Fibroblast of lung (primary cell): ENCODE data around the gene MAML3. TPM values are rescaled to one million over a fixed set of nuclear protein-coding genes. Genes with fewer than 3 reads are reported as not detected.

ENCODE experiments used
- DNase-seq, 2 donors: peaks; one replicate each; pipeline versions ENCODE4 v3.0.0 to v3.0.0-alpha.2; 2010; ENCODE audit warnings: low read depth in 2 of 2
- H2AFZ ChIP-seq: 2 replicates; pipeline ENCODE4 v1.5.1; 2012; ENCODE audit warnings: low read length, control low read depth, inconsistent platforms
- H3K27ac ChIP-seq: 2 replicates; pipeline ENCODE4 v1.5.1; 2011; ENCODE audit warnings: low read length, control low read depth; ENCODE audit not compliant: insufficient read depth
- H3K27me3 ChIP-seq: 2 replicates; pipeline ENCODE4 v1.5.1; 2011; ENCODE audit warnings: mild to moderate bottlenecking, low read length; ENCODE audit not compliant: control insufficient read depth, insufficient read depth
- H3K36me3 ChIP-seq: 2 replicates; pipeline ENCODE4 v1.5.1; 2011; ENCODE audit warnings: low read length; ENCODE audit not compliant: control insufficient read depth, insufficient read depth
- H3K4me1 ChIP-seq: 2 replicates; pipeline ENCODE4 v1.5.1; 2011; ENCODE audit warnings: low read length; ENCODE audit not compliant: control insufficient read depth, insufficient read depth; ENCODE audit errors: extremely low read depth
- H3K4me2 ChIP-seq: 2 replicates; pipeline ENCODE4 v1.5.1; 2011; ENCODE audit warnings: low read length, control low read depth; ENCODE audit not compliant: insufficient read depth; ENCODE audit errors: extremely low read depth
- H3K4me3 ChIP-seq, 4 experiments: fragments of 200-600 bp in 1 of 4; sonication (generic) in 1 of 4; replicated peaks in 1 of 4; 2 replicates each; pipeline ENCODE4 v1.5.1; 2011 to 2016; ENCODE audit warnings: low read length in 4 of 4, low read depth in 3 of 4, mild to moderate bottlenecking in 3 of 4, control low read depth in 2 of 4, inconsistent platforms in 1 of 4, mixed read lengths in 1 of 4; ENCODE audit not compliant: insufficient read depth in 1 of 4; ENCODE audit errors: control extremely low read depth in 1 of 4
- H3K79me2 ChIP-seq: 2 replicates; pipeline ENCODE4 v1.5.1; 2012; ENCODE audit warnings: mild to moderate bottlenecking, low read length, inconsistent platforms; ENCODE audit not compliant: control insufficient read depth, insufficient read depth
- H3K9ac ChIP-seq: 2 replicates; pipeline ENCODE4 v1.5.1; 2011; ENCODE audit warnings: mild to moderate bottlenecking, low read length, control low read depth; ENCODE audit not compliant: insufficient read depth
- H3K9me3 ChIP-seq: 2 replicates; pipeline ENCODE4 v1.5.1; 2012; ENCODE audit warnings: low read depth, low read length; ENCODE audit not compliant: control insufficient read depth, insufficient read depth
- H4K20me1 ChIP-seq: 2 replicates; pipeline ENCODE4 v1.5.1; 2011; ENCODE audit warnings: low read length; ENCODE audit not compliant: control insufficient read depth, insufficient read depth; ENCODE audit errors: extremely low read depth
- CTCF ChIP-seq, 2 donors: IDR thresholded peaks in 1 of 2; conservative IDR thresholded peaks in 1 of 2; 1 replicate in 1 of 2; 2 replicates in 1 of 2; pipeline ENCODE4 v1.5.1; 2011 to 2012; ENCODE audit warnings: low read length in 2 of 2, control low read depth in 1 of 2, inconsistent platforms in 1 of 2, low read depth in 1 of 2, mild to moderate bottlenecking in 1 of 2
- EZH2 ChIP-seq: IDR thresholded peaks from 2 replicates; pipeline ENCODE4 v1.5.1; 2012; ENCODE audit warnings: low read length, control low read depth, mild to moderate bottlenecking; ENCODE audit errors: missing control alignments
- polyA plus RNA-seq, 2 donors: library from polyadenylated mRNA; depleted of rRNA in 1 of 2; stranded (reverse) in 1 of 2; unstranded in 1 of 2; fragments of >200 nt; gene quantifications; 2 replicates each; pipeline ENCODE4 v1.2.1, GENCODE V29; 2011 to 2012; ENCODE audit warnings: missing spikeins in 1 of 2
- total RNA-seq: library from RNA; depleted of rRNA; stranded (reverse); fragments of >200 nt; gene quantifications from 2 replicates; pipeline ENCODE4 v1.2.1, GENCODE V29; 2014

Gene MAML3
- total and polyA plus RNA-seq, 2 donors (not counting 1 experiment from before 2014, with no cell fraction given) = 2.0 to 2.8 TPM

- Histone ChIP-seq H3K27me3 (no peaks in the 10 kb centered on the region), H3K4me2 (no peak overlapping the region), H3K4me1 (no peaks in the 10 kb centered on the region), H3K9ac (no peak overlapping the region), H2AFZ (no peak overlapping the region), H3K4me3 (no peak overlapping the region), H3K9me3 (no peaks in the 10 kb centered on the region), H4K20me1 (no peaks in the 10 kb centered on the region), H3K79me2 (no peaks in the 10 kb centered on the region), H3K36me3 (no peaks in the 10 kb centered on the region), H3K27ac (no peak overlapping the region)
- DNase-seq = no peak
- TF ChIP-seq EZH2 (no peak), CTCF (conservative IDR thresholded peaks at IDR 0.05 in 1 of 2, IDR thresholded peaks at IDR 0.05 in 1 of 2; ENCODE audit: low read depth in 1 of 2, low read length in 2 of 2) (no peak)
Observed at GRCh38 chr4:139833151-139833910, 320.7 kb downstream of the MAML3 start.

- no peak for DNase-seq
- H3K4me3 ChIP-seq = no peak overlapping the region
- TF ChIP-seq EZH2 = no peak
- TF ChIP-seq CTCF (conservative IDR thresholded peaks at IDR 0.05 in 1 of 2, IDR thresholded peaks at IDR 0.05 in 1 of 2; ENCODE audit: low read depth in 1 of 2, low read length in 2 of 2) = no peak
- H3K4me1 ChIP-seq = no peaks in the 10 kb centered on the region
- H2AFZ ChIP-seq = no peak overlapping the region
- no peaks in the 10 kb centered on the region for H3K36me3 ChIP-seq
- no peaks in the 10 kb centered on the region for H4K20me1 ChIP-seq
- H3K4me2 ChIP-seq = no peak overlapping the region
- H3K9ac ChIP-seq = no peak overlapping the region
- no peaks in the 10 kb centered on the region for H3K79me2 ChIP-seq
- no peaks in the 10 kb centered on the region for H3K9me3 ChIP-seq
- H3K27me3 ChIP-seq = no peaks in the 10 kb centered on the region
- no peak overlapping the region for H3K27ac ChIP-seq
Observed at GRCh38 chr4:139828966-139829664, 324.9 kb downstream of the MAML3 start.

- DNase-seq = no peak
Observed at GRCh38 chr4:139826426-139826825, 327.6 kb downstream of the MAML3 start.

More at GRCh38 chr4:139826426-139826825, 327.6 kb downstream of the MAML3 start:
- H3K79me2 ChIP-seq = no peaks in the 10 kb centered on the region
- TF ChIP-seq EZH2 (no peak), CTCF (conservative IDR thresholded peaks at IDR 0.05 in 1 of 2, IDR thresholded peaks at IDR 0.05 in 1 of 2; ENCODE audit: low read depth in 1 of 2, low read length in 2 of 2) (no peak)
- H3K27ac ChIP-seq = no peak overlapping the region
- no peaks in the 10 kb centered on the region for H4K20me1 ChIP-seq
- no peaks in the 10 kb centered on the region for H3K27me3 ChIP-seq
- no peaks in the 10 kb centered on the region for H3K36me3 ChIP-seq
- no peak overlapping the region for H3K9ac ChIP-seq
- H3K9me3 ChIP-seq = no peaks in the 10 kb centered on the region
- H3K4me2 ChIP-seq = no peak overlapping the region
- H3K4me1 ChIP-seq = no peaks in the 10 kb centered on the region
- no peak overlapping the region for H2AFZ ChIP-seq
- H3K4me3 ChIP-seq = no peak overlapping the region
